Ovary (tissue), 3 donors: Measurements from ENCODE around the gene ACCS.

Experiments
- EP300 ChIP-seq: sonication (generic); formaldehyde crosslinking; IDR thresholded peaks from one replicate; pipeline ENCODE4 v1.6.1; 2017; ENCODE audit warnings: antibody characterized with exemption
- POLR2A ChIP-seq: fragments of 450-650 bp; IDR thresholded peaks from one replicate; pipeline ENCODE4 v1.6.1; 2017; ENCODE audit warnings: antibody characterized with exemption, mild to moderate bottlenecking, moderate library complexity
- TF ChIP-seq, protein P1 (sequence below), 3 donors: fragments of 450-650 bp in 2 of 3; fragments of 200-600 bp in 1 of 3; IDR thresholded peaks; one replicate each; pipeline versions ENCODE4 v1.5.1 to v1.8.0; 2016 to 2022; ENCODE audit warnings: antibody characterized with exemption in 3 of 3, mild to moderate bottlenecking in 1 of 3
- donor health status: DM: no; HTN: no; CAD: no.

- TF ChIP-seq, protein P1, sequence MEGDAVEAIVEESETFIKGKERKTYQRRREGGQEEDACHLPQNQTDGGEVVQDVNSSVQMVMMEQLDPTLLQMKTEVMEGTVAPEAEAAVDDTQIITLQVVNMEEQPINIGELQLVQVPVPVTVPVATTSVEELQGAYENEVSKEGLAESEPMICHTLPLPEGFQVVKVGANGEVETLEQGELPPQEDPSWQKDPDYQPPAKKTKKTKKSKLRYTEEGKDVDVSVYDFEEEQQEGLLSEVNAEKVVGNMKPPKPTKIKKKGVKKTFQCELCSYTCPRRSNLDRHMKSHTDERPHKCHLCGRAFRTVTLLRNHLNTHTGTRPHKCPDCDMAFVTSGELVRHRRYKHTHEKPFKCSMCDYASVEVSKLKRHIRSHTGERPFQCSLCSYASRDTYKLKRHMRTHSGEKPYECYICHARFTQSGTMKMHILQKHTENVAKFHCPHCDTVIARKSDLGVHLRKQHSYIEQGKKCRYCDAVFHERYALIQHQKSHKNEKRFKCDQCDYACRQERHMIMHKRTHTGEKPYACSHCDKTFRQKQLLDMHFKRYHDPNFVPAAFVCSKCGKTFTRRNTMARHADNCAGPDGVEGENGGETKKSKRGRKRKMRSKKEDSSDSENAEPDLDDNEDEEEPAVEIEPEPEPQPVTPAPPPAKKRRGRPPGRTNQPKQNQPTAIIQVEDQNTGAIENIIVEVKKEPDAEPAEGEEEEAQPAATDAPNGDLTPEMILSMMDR (IDR thresholded peaks at IDR 0.05), result no peak
- TF ChIP-seq EP300, result no peak
- TF ChIP-seq POLR2A, result no peak
These were observed 37.1 kb upstream of the ACCS start for GRCh38 chr11:44028816-44029506.
